Left ventricle myocardium superior (tissue), 1 donor: ENCODE measurements around the gene FBXL13. TPM values are rescaled to one million over a fixed set of nuclear protein-coding genes. Genes with fewer than 3 reads are reported as not detected.
"Not testable (repeated sequence)": the region's sequence is repeated elsewhere in the genome, so short reads cannot be mapped to it uniquely, and the experiment has no call there.

Experiments
- ATAC-seq: fragments of 200-7000 bp; cut with Tn5 transposase; one replicate; pipeline ENCODE4 v1.9.1; 2020; ENCODE audit warnings: mild to moderate bottlenecking, moderate library complexity
- DNase-seq: peaks from one replicate; pipeline ENCODE4 v3.0.0-alpha.2; 2020
- intact Hi-C: fragments of 100-400 bp; cut with micrococcal nuclease; formaldehyde crosslinking; loops from one replicate; pipeline ENCODE4 v1.11.0; 2022
- total RNA-seq: library from RNA; stranded (reverse); fragmentation: NEBNext Ultra II Directional; extraction: Animal tissue kit (Norgen Biotek cat#: 25700); gene quantifications from one replicate; pipeline ENCODE4 v1.2.1, GENCODE V29; 2021
- donor health status: DM: no; HTN: yes; CAD: no; lungs with severe emphysema.

The FBXL13 gene
- total RNA-seq, 1 donor from 2014 or later = 0.27 TPM

DNA sequence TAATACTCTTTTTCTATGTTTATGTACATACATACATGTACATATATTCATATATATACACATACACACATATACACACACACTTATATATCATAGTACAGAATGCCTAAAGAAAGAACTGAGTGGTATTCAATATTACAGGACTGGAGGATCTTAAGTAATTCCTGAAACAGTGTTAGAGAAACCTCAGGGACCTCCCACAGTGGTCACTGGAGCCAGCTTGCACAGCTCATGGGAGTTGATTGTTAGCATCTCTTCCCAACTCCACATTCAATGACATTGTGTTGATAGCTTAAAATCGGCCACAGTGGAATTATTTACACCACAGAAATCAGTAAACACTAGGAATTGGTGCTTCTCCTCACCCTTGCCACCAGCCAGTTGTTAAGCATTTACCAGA, 155.8 kb downstream of the FBXL13 start:
- ATAC-seq (no peak), DNase-seq (no peak)
- intact Hi-C loops = no loop called here

GRCh38 chr7:102917436-102918353, 156.9 kb downstream of the FBXL13 start:
- DNase-seq = no peak
- ATAC-seq = no peak
- intact Hi-C loops = no loop called here

DNA sequence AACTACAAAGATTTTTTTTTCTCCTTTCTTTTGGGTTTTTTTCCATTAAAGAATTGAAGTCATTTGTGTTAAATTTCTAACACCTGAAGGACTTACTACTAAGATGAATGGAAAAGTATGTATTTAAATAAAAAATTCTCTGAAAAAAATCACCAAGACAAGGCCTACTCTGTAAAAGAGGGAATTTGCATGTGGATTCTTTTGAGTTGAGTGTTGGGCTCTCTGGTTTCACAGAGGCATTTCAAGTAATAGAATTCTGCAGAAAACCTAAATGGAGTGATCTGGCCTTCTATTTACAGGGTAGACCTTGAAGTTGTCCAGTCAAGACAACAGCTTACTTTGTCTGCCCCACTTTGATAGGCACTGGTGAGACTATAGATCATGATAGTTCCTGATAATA, 157.7 kb downstream of the FBXL13 start:
- ATAC-seq (no peak), DNase-seq (no peak)
- intact Hi-C loops = no loop called here

GRCh38 chr7:102916426-102916825, 158.2 kb downstream of the FBXL13 start:
- DNase-seq = no peak
- peak; percentile 13 for ATAC-seq
- intact Hi-C loops = no loop called here

- DNase-seq (peak; percentile 72), ATAC-seq (peak; percentile 93)
- intact Hi-C loops = no loop called here
Observed at GRCh38 chr7:102914585-102914984, 160.0 kb downstream of the FBXL13 start.

DNA sequence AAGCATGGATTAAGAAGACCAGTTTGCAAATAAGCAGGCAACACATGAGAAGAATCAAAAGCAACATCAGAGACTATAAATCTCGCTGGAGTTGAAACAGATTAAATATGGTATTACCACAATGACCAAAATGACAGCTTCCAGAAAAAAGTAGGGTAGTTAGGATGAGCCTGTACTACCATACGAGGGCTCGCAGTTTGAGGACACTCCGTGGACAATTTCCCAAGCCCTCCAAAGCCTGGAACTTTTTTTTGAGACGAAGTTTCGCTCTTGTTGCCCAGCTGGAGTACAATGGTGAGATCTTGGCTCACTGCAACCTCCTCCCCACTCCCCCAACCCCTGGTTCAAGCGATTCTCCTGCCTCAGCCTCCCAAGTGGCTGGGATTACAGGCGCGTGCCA, 160.8 kb downstream of the FBXL13 start:
- intact Hi-C loops = no loop called here
- DNase-seq (no peak), ATAC-seq (peak; percentile 21)

DNA sequence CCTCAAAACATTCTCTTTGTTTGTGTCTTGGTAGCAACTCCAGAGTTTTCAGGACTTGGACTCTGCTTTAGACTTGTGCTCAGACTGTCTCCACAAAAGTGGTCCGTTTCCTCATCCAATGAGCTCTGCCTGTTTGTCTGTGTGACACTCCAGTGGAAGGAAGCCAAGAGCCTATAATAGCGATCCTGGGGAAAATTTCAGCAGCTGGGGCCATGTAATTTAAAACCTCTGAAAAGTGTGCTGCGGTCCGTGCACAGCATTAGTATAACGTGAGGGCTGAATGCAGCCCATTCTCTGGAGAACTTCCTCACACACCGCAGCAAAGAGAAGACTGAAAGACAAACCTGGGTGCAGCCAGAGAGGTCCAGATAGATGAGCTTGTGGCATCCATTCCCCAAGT, 161.9 kb downstream of the FBXL13 start, which contains the start of gene LRRC17:
Gene LRRC17 (plus strand): TSS at position 259 of the 400 bp plus-strand sequence. CDS start 20,914 bp downstream, outside the sequence.
- DNase-seq = no peak
- intact Hi-C loops = no loop called here

DNA sequence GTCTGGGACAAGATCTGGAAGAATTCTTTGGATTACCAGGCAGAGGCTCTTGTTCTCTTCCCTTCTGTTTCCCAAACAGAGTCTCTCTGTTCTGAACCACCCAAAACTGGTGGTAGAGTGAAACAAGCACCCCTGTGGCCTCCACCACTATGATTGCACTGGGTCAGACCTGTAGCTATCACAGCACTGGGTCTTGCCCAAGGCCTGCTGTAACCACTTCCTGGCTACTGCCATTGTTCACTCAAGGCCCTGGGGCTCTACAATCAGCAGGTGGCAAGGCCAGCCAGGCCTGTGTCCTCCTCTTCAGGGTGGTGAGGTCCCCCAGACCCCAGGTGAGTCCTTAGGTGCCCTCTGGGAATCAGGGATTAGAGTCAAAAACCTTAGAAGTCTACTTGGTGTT, 165.9 kb downstream of the FBXL13 start:
- intact Hi-C loops = no loop called here
- DNase-seq (no peak), ATAC-seq (no peak)

More for the DNA sequence above, 161.9 kb downstream of the FBXL13 start, which contains the start of gene LRRC17:
- peak; percentile 40 for ATAC-seq

GRCh38 chr7:102903576-102903975, 171.0 kb downstream of the FBXL13 start:
- ATAC-seq, DNase-seq, intact Hi-C loops: not testable (repeated sequence)

GRCh38 chr7:102902052-102902451, 172.5 kb downstream of the FBXL13 start:
- DNase-seq, ATAC-seq, intact Hi-C loops: not testable (repeated sequence)

GRCh38 chr7:102898532-102898859, 176.1 kb downstream of the FBXL13 start:
- ATAC-seq = no peak
- intact Hi-C loops = no loop called here
- DNase-seq = no peak

- DNase-seq = no peak
- no peak for ATAC-seq
- intact Hi-C loops = no loop called here
Observed at GRCh38 chr7:102897856-102898531, 176.6 kb downstream of the FBXL13 start.

- DNase-seq (no peak), ATAC-seq (no peak)
- intact Hi-C loops = no loop called here
Observed at GRCh38 chr7:102897211-102897631, 177.4 kb downstream of the FBXL13 start.

DNA sequence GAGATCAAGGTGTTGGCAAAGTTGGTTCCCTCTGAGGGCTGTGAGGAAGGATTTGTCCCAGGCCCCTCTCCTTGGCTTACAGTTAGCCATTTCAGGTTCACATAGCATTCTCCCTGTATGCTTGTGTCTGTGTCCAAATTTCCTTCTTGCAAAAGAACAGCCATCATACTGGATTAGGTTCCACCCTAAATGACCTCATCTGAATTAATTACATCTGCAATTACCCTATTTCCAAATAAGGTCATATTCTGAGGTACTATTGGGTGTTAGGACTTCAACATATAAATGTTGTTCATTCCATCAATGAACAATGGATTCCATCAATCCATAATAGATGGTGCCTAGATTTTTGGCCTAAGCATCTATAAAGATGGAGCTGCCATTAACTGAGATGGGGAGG, 178.0 kb downstream of the FBXL13 start:
- intact Hi-C loops = no loop called here
- DNase-seq = no peak
- no peak for ATAC-seq

DNA sequence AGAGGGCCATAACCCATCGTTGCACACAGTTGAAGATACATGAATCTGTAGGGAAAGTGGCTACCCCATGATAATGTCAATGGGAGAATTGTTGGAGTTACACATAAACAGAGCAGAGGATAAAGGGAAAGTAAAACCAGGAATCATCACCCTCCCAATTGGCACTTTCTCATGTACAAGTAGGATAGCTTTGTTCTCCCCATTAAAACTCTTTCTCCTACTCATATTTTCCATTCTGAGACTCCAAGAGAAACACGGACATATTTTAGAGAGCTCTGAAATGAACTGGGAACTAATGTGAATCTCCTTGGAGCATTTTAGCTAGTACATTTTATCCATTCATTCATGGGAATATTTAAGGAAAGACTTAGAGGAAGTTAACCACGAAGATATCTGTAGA, 179.0 kb downstream of the FBXL13 start:
- ATAC-seq = no peak
- intact Hi-C loops = no loop called here
- no peak for DNase-seq

- intact Hi-C loops = no loop called here
- ATAC-seq = peak; percentile 54
- no peak for DNase-seq
Observed at GRCh38 chr7:102892631-102893278, 181.8 kb downstream of the FBXL13 start.

GRCh38 chr7:102891693-102892261, 182.8 kb downstream of the FBXL13 start:
- peak; percentile 71 for ATAC-seq

DNA sequence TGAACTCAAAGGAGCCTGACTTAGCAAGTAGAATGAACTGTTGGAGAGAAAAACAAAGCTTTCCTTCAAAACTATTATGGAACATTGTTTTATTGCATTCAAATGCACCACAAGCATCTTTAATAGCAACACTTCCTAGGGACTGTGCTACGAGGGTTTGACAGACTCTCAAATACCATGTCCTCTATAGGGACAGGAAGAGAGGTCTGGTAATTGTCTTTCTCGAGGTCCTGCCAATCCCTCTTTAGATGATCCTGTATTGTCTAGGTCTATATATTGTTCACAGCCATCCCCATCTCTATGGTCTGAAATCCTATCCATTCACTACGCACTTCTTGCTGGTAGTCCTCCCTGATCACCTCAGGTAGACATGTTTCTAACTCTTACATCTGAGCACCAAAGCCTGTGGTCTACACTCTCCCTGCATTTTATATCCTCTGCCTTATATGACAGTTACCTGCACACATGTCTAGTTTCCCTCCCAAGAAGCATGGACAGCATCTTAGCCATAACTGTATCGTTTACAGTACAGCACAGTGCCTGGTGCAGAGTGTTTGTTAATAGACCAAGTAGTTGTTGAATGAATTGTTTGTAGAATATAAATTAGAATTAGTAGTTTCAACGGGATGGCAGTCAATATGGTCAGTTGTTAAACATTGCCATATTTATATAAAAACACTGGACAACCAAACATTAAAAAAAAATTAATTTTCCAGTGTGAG, 183.5 kb downstream of the FBXL13 start:
- no peak for ATAC-seq
- intact Hi-C loops = no loop called here
- no peak for DNase-seq

More at GRCh38 chr7:102891693-102892261, 182.8 kb downstream of the FBXL13 start:
- intact Hi-C loops = no loop called here
- peak; percentile 45 for DNase-seq
